ENCODE measurements around the gene CA6. TPM values are rescaled to one million over a fixed set of nuclear protein-coding genes. Genes with fewer than 3 reads are reported as not detected.
"Not testable (repeated sequence)": the region's sequence is repeated elsewhere in the genome, so short reads cannot be mapped to it uniquely, and the experiment has no call there.

The CA6 gene
- total RNA-seq, 4 donors from 2014 or later: not detected

GRCh38 chr1:8915446-8915845, 30.2 kb upstream of the CA6 start:
- TF ChIP-seq POLR2A (IDR thresholded peaks at IDR 0.05; ENCODE audit: low read depth) (no peak), CTCF (IDR thresholded peaks at IDR 0.05) (no peak), EP300 (IDR thresholded peaks at IDR 0.05) (no peak), POLR2AphosphoS5 (IDR thresholded peaks at IDR 0.05) (no peak)
- Histone ChIP-seq H3K4me1 (peaks cover 0 to 8% (median 6%) of the 10 kb centered on the region in 4 donors), H3K36me3 (no peaks in the 10 kb centered on the region), H3K27ac (replicated peaks in 1 of 4) (no peak overlapping the region), H3K27me3 (no peaks in the 10 kb centered on the region), H3K9me3 (no peaks in the 10 kb centered on the region), H3K4me3 (no peak overlapping the region)
- no peak for DNase-seq (ENCODE audit: extremely low spot score)
- intact Hi-C loops (cut with DNase I): loop anchor here (10.0 kb wide), 1 partner anchor 189 kb away; no protein-coding TSS in a partner anchor
- WGBS: 46% methylated on average over 3 of the region's 3 CpGs

- not testable (repeated sequence) for H3K4me1 ChIP-seq; H3K36me3 ChIP-seq; H3K27me3 ChIP-seq; DNase-seq (ENCODE audit: extremely low spot score); H3K9me3 ChIP-seq; H3K27ac ChIP-seq (replicated peaks in 1 of 4); H3K4me3 ChIP-seq
- WGBS: 78% methylated on average over 10 of the region's 10 CpGs
- intact Hi-C loops (cut with DNase I): loop anchor here (10.0 kb wide), 1 partner anchor 187 kb away; no protein-coding TSS in a partner anchor
Measured at GRCh38 chr1:8917536-8917935, 28.1 kb upstream of the CA6 start.

GRCh38 chr1:8922962-8923361, 22.7 kb upstream of the CA6 start:
- no peak overlapping the region for H3K4me3 ChIP-seq
- DNase-seq (ENCODE audit: extremely low spot score): no peak
- H3K27ac ChIP-seq (replicated peaks in 1 of 4): no peak overlapping the region
- no peak for TF ChIP-seq EP300 (IDR thresholded peaks at IDR 0.05)
- no peak for TF ChIP-seq POLR2A (IDR thresholded peaks at IDR 0.05; ENCODE audit: low read depth)
- no peak for TF ChIP-seq CTCF (IDR thresholded peaks at IDR 0.05)
- no peak for TF ChIP-seq POLR2AphosphoS5 (IDR thresholded peaks at IDR 0.05)
- intact Hi-C loops (cut with DNase I): no loop called here
- WGBS: 94% methylated on average over 7 of the region's 9 CpGs
- H3K9me3 ChIP-seq: no peaks in the 10 kb centered on the region
- peaks cover 0 to 6% (median 4%) of the 10 kb centered on the region in 4 donors for H3K4me1 ChIP-seq
- H3K36me3 ChIP-seq: no peaks in the 10 kb centered on the region
- H3K27me3 ChIP-seq: no peaks in the 10 kb centered on the region

GRCh38 chr1:8925406-8925805, 20.3 kb upstream of the CA6 start:
- Histone ChIP-seq H3K9me3 (no peaks in the 10 kb centered on the region), H3K36me3 (no peaks in the 10 kb centered on the region), H3K4me1 (no peaks in the 10 kb centered on the region), H3K27ac (replicated peaks in 1 of 4) (no peak overlapping the region), H3K4me3 (no peak overlapping the region), H3K27me3 (no peaks in the 10 kb centered on the region)
- no peak for DNase-seq (ENCODE audit: extremely low spot score)
- whole genome bisulfite sequencing: 38% methylated on average over 2 of the region's 2 CpGs
- no peak for TF ChIP-seq EP300 (IDR thresholded peaks at IDR 0.05)
- TF ChIP-seq POLR2A (IDR thresholded peaks at IDR 0.05; ENCODE audit: low read depth): no peak
- TF ChIP-seq CTCF (IDR thresholded peaks at IDR 0.05): no peak
- no peak for TF ChIP-seq POLR2AphosphoS5 (IDR thresholded peaks at IDR 0.05)
- intact Hi-C loops (cut with DNase I): no loop called here

- WGBS: 93% methylated on average over 9 of the region's 9 CpGs
- DNase-seq (ENCODE audit: extremely low spot score): no peak
- Histone ChIP-seq H3K27me3 (no peaks in the 10 kb centered on the region), H3K36me3 (no peaks in the 10 kb centered on the region), H3K4me3 (no peak overlapping the region), H3K4me1 (no peaks in the 10 kb centered on the region), H3K27ac (replicated peaks in 1 of 4) (no peak overlapping the region), H3K9me3 (no peaks in the 10 kb centered on the region)
- TF ChIP-seq POLR2A (IDR thresholded peaks at IDR 0.05; ENCODE audit: low read depth) (no peak), CTCF (IDR thresholded peaks at IDR 0.05) (no peak), POLR2AphosphoS5 (IDR thresholded peaks at IDR 0.05) (no peak), EP300 (IDR thresholded peaks at IDR 0.05) (no peak)
- intact Hi-C loops (cut with DNase I): no loop called here
Measured at GRCh38 chr1:8925960-8926359, 19.7 kb upstream of the CA6 start.
